Keratinocyte (primary cell): Measurements from ENCODE around the gene SAMD4B.

ENCODE experiments used
- CTCF ChIP-seq, 3 experiments: IDR thresholded peaks in 1 of 3; conservative IDR thresholded peaks in 1 of 3; optimal IDR thresholded peaks in 1 of 3; 2 replicates in 2 of 3; 3 replicates in 1 of 3; pipeline versions ENCODE3 to v1.5.1; 2011; ENCODE audit warnings: low read length in 3 of 3, mild to moderate bottlenecking in 3 of 3, moderate library complexity in 2 of 3, control low read depth in 1 of 3, inconsistent platforms in 1 of 3; ENCODE audit not compliant: insufficient read depth in 2 of 3; ENCODE audit errors: extremely low read depth in 1 of 3
- EZH2 ChIP-seq: IDR thresholded peaks from one replicate; pipeline ENCODE4 v1.6.1; 2012; ENCODE audit warnings: inconsistent platforms, mild to moderate bottlenecking, low read length, moderate library complexity

GRCh38 chr19:39413911-39414608 is 71.8 kb downstream of the SAMD4B start:
- peak in 2 of 3 experiments; percentile 7 to 36 for TF ChIP-seq CTCF (optimal IDR thresholded peaks at IDR 0.05 in 1 of 3, IDR thresholded peaks at IDR 0.05 in 1 of 3, conservative IDR thresholded peaks at IDR 0.05 in 1 of 3; ENCODE audit: extremely low read depth in 1 of 3, insufficient read depth in 2 of 3, low read length in 3 of 3)
- TF ChIP-seq EZH2, result no peak
